AG09309 (cell line): Measurements from ENCODE around the gene RPP25.
A peak's percentile ranks its signal among the peaks of the same experiment; 100 is the strongest.

Experiments
- DNase-seq: peaks from one replicate; pipeline ENCODE4 v3.0.0-alpha.2; 2010; ENCODE audit warnings: low read depth
- H3K4me3 ChIP-seq: 2 replicates; pipeline ENCODE4 v1.5.1; 2011; ENCODE audit warnings: mild to moderate bottlenecking, low read depth, low read length, moderate library complexity; ENCODE audit not compliant: control insufficient read depth
- TF ChIP-seq, protein P1 (sequence below): IDR thresholded peaks from 2 replicates; pipeline ENCODE4 v1.5.1; 2011; ENCODE audit warnings: mild to moderate bottlenecking, low read depth, low read length, inconsistent platforms; ENCODE audit not compliant: insufficient read depth, control insufficient read depth; ENCODE audit errors: missing control alignments

The RPP25 gene

DNA sequence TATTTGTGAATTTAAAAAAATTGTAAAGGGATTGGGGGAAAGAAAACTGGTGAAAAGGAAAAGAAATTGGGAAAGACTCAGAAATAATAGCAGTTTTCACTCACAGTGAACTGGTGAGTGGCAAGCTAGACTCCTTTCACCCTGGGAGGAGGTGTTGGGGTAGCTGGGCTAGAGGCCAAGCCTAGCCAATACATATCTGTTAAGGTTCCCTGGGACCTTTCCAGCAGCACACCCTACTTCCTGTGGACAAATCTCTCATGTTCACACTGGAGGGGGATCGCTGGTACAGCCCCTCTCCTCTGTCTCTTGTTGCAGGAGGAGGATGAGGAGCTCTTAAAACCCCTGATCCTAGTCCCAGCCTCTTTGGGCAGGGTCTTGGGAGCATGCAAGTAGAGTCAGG, 3.7 kb upstream of the RPP25 start:
- no peak for DNase-seq
- TF ChIP-seq, protein P1, sequence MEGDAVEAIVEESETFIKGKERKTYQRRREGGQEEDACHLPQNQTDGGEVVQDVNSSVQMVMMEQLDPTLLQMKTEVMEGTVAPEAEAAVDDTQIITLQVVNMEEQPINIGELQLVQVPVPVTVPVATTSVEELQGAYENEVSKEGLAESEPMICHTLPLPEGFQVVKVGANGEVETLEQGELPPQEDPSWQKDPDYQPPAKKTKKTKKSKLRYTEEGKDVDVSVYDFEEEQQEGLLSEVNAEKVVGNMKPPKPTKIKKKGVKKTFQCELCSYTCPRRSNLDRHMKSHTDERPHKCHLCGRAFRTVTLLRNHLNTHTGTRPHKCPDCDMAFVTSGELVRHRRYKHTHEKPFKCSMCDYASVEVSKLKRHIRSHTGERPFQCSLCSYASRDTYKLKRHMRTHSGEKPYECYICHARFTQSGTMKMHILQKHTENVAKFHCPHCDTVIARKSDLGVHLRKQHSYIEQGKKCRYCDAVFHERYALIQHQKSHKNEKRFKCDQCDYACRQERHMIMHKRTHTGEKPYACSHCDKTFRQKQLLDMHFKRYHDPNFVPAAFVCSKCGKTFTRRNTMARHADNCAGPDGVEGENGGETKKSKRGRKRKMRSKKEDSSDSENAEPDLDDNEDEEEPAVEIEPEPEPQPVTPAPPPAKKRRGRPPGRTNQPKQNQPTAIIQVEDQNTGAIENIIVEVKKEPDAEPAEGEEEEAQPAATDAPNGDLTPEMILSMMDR: no peak
- H3K4me3 ChIP-seq: no peak overlapping the region

DNA sequence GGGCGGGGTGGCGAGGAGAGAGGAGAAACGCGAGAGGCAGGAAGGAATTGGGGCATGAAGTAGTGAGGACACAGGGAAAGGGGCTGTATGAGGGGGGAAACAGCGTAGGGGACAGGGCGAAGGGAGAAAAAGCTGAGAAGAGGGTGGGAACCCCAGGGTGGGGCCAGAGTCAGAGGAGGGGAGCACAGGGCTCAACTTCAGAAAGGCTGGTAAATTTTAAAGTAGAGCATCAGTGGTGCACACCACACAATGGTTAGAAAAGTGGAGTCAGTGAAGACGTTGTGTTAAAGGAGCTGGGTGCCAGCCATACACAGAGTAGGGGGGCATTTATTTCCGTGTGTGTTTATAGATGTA, 3.0 kb upstream of the RPP25 start:
- TF ChIP-seq, protein P1: no peak
- peak overlapping the region; percentile 58; the same call in 1 of the 2 replicates for H3K4me3 ChIP-seq
- no peak for DNase-seq

DNA sequence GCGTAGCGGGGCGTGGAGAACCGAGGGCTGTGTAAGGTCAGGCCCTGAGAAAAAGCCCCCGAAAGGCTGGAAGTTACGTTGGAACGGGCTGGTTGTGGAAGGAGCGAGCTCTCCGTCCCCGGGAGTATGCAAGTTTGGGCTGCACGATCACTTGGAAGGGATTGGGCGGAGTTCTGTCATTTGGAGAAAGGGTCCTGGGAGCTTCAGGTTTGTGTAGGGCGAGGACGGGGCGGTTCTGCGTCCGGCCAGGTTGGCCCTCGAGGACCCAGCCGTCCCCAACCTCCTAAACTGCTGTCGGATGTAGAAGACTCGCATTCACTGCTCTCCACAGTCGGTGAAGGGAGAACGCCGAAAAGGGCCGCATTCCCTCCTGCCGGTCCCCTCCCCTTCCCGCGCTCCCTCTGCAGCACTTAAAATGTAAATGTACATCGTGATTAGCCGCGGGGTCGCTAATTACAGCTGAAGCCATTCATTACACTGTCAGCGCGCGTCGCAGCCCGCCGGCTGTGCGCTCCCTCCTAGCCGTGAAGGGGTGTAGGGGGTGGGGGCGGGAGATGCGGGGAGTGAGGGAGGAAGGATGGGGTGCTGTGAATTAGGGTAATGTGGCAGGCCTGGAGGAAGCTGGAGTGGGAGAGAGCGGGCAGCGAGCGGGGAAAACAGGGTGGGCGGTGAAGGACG, 2.5 kb upstream of the RPP25 start:
- H3K4me3 ChIP-seq: peak overlapping the region; percentile 58
- no peak for DNase-seq
- TF ChIP-seq, protein P1: no peak

DNA sequence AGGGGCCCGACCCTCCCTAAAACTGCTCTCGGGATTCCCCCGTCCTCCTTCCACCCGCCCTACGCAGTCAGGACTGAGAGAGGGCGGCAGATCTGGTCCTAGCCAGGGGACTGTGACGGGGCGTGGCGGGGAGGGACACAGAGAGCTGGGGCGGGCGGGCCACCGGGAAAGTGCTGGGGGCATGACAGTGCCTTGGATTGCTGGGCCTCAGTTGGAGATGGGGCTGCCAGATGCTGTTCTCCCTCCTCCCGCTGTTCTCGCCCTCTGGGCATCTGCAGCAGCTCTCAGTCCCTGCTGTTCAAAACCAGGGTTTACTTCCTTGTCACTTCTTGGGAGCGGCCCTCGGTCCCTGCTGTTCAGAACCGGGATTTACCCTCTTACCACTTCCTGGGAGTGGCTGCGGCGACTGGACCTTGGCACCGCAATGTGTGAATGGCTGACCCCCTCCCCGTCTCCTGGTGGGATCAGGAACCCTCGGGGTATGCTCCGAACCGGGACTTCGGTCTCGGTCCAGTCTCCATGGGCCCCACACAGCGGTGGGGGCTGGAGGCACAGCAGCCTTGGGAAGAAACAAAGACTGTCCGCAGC, 1.8 kb upstream of the RPP25 start:
- DNase-seq: no peak

DNA sequence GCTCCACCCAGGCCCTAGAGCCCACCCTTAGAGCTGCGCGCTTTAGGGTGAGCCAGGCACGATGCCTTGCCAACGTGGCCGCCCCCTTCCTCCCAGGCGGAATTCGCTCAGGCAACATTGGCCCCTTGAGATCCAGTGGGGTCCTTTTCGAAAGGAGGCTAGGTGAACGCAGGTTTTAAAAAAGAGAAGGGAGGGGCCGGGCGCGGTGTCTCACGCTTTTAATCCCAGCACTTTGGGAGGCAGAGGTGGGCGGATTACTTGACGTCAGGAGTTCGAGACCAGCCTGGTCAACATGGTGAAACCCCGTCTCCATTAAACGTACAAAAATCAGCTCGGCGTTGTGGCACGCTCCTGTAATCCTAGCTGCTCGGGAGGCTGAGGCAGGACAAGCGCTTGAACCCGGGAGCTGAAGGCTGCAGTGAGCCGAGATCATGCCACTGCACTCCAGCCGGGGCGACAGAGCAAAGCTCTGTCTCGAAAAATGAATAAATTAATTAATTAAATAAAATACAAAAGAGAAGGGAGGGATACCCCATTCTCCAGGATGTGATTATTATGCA, 984 bp upstream of the RPP25 start:
- TF ChIP-seq, protein P1: no peak
- no peak for DNase-seq
- H3K4me3 ChIP-seq: peak overlapping the region; percentile 54

More for the DNA sequence above, 1.8 kb upstream of the RPP25 start:
- H3K4me3 ChIP-seq: peak overlapping the region; percentile 58
- TF ChIP-seq, protein P1: peak; percentile 3

DNA sequence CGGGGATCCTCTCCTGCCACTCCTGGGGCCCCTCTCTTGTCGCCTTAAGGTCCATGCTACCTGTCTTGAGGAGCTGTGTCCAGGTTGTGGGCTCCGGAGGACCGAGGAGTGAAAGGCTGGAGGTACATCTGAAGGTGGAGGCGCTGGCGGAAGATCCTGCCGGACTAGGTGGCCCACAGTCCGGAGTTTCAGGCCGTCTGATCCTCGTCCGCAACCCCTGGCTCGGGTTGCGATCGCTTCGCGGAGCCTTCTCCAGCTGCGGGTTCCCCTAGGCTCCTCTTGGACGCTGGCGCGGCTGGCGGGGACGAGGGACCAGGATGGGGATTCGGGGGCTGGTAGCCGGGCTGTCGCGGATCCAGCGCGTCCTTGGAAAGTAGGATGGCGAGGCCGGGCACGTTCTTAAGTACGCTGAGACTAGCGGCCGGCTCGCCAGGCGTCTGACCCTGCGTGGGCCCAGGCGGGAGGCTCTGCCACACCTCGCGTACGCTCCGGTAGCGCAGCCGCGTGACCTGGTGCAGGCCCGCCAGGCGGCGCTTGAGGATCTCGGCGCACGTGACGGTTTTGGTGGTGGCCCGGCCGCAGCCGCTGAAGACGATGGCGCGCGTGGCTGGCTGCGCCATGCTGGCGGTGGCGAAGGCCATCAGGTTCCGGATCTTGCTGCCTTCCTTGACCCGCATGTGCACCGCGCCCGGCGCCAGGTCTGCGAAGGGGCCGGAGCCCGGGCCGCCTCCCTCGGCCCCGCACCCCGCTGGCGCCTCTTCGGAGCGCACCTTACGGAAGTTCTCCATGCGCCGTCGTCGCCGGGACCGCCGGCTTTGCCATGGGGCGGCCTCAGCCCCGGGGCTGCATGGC, 550 bp downstream of the RPP25 start:
- TF ChIP-seq, protein P1: peak; percentile 34
- peak overlapping the region; percentile 18 for H3K4me3 ChIP-seq
- DNase-seq: no peak
